HG03469 (cell line): Measurements from ENCODE around the gene DLG2.

Source experiments
- ATAC-seq: cut with Tn5 transposase; IDR thresholded peaks from one replicate; pipeline ENCODE4 v1.9.1; 2021; ENCODE audit warnings: mild to moderate bottlenecking, moderate library complexity, moderate number of reproducible peaks; ENCODE audit not compliant: unreplicated experiment

DLG2 gene

GRCh38 chr11:85133636-85134035 lies 493.5 kb downstream of the DLG2 start:
- ATAC-seq: no peak

DNA sequence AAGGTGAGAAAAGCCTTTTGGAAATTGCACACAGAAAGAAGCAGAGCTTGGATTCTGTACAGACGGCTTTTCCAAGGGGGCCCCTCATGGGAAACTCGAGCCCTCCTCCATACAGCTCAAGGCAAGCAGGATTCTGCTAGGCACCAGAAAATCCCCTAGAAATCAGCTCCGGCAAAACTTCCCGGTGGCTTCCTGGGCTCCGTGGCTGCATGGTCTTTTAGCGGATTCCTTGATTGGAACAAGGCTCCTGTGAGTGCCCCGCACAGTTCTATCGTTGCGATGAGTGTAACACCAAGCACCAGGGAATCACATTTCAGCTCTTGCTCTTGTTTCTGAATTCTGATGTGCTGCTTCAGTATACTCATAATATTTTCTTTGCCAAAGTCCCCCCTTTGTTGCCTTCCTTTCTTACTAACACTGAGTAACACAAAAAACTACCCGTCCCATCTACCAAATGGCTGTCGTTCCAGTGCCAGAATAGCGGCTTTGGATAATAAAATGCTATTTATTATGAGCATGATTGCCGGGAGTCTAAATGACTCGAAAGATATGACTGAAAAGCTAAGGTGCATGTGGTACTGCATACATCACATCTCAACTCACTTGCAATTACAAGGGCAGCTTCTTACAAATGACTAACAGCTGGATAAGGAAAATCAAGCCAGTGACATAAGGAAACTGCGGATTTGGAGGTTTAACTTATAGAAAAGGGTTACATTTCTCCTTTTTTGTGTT lies 494.1 kb downstream of the DLG2 start:
- no peak for ATAC-seq

GRCh38 chr11:85127349-85127748 lies 499.8 kb downstream of the DLG2 start:
- no peak for ATAC-seq

DNA sequence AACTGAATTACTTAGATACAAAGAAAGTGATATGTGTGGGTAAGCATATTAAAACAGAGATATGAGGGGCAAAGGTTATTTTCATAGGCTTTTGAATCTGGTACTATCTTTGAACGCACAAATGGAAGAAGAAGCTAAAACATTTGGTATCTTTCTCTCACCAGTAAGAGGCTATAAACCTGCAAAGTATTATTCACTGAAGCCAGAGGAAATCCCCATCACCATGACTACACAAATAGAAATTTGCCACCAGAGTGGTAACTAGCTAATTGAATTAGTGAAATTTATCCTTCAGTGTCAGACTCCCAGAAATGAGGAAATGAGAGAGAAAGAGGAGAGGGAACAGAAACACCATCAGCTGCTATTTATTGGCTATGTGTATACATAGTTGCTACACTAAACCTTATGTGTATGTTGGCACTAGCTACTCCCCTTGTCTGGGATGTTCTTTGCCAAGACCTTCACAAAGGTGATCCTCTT lies 503.4 kb downstream of the DLG2 start:
- ATAC-seq: peak; percentile 95

- no peak for ATAC-seq
These were observed 509.0 kb downstream of the DLG2 start for GRCh38 chr11:85118151-85118550.

DNA sequence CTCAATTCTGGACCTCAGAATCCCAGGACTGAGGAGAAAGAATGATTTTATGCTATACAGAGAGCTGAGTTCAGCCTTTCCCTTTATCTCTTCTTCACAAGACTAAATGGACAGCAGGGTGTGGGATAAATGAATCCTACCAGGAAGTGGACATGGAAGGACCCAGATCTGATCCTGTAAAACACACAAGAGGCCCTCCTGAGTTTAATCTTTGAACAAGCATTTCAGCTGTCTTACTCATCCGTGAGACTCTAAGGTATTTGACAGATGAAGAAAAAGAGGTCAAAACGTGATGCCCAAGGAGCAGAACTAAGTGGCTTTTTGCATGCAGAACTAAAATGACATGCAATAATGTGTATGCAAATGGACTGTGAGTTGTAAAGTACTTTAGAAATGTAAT lies 511.3 kb downstream of the DLG2 start:
- ATAC-seq: no peak

DNA sequence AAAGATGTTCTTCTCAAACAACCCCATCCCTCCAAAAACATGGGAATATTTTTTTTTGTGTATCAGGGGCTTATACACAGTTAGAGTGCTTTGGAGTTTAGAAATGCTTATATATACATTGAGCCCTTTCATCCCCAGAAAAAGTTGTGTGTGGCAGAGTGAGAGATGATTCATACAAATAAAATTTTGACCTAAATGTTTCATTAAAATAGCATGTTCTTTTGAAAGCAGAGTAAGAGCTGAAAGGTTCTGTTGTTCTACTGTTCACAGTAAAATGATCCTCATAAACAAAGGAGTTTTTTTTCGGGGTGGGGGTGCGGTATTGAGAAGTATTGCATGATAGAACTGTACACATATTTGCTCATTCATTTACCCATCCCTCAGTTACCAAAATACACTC lies 512.4 kb downstream of the DLG2 start:
- no peak for ATAC-seq

- ATAC-seq: peak; percentile 97
These were observed 516.9 kb downstream of the DLG2 start for GRCh38 chr11:85110246-85110645.

GRCh38 chr11:85109141-85109540 lies 518.0 kb downstream of the DLG2 start:
- peak; percentile 50 for ATAC-seq

- no peak for ATAC-seq
These were observed 521.3 kb downstream of the DLG2 start for GRCh38 chr11:85105868-85106267.

DNA sequence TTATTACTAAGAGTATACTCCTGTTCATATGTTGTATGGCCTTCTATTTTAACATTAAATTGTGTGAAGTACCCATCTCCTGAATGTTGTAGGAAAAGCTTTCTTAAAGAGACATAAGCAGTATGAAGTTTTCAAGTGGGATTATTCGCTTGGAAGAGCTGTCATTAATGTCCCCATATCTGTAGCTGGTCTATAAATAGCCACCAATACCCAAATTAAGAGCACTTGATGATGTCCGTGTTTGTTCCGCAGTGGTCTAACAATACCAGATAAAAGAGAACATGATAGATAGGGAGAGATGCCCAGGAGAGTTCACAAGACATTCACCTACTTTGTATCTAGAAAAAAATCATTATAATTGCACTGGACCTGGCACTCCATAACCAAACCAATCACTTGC lies 527.6 kb downstream of the DLG2 start:
- ATAC-seq: no peak

- no peak for ATAC-seq
These were observed 528.1 kb downstream of the DLG2 start for GRCh38 chr11:85098996-85099395.

DNA sequence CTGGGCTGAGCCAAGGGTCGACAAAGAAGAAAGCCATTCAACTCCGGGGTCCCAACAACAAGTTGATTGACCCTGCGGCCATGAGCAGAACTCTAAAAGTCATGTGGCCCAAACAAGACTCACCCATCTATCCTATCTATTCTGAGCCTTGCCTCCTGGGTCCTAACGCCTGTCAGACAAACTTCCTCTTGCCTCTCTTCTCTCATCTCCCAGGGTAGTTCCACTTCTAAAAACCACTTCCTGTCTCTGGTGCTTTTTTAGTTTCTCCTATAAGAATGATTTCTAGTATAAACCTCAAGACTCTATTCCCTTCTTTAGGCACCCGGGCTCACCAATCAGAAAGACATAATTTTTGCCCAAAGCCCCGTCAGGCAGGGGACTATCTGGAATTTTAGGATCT lies 530.2 kb downstream of the DLG2 start:
- no peak for ATAC-seq

DNA sequence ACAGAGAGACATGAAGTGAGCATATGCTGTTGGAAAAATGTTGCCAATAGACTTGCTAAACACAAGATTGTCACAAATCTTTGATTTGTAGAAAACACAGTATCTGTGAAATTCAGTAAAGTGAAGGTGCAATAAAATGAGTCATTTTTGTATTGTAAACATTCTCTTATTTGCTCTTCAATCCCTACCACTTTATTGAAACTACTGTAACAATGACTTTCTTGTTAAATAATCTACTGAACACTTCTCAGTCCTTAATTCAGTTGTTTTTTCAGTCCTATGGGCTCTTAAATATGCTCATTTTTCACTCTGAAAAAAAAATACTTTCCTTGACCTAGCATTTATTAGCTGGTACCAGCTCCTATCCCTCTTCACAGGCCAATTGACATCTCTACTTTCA lies 531.9 kb downstream of the DLG2 start:
- no peak for ATAC-seq

- ATAC-seq: no peak
These were observed 532.3 kb downstream of the DLG2 start for GRCh38 chr11:85094795-85095194.

DNA sequence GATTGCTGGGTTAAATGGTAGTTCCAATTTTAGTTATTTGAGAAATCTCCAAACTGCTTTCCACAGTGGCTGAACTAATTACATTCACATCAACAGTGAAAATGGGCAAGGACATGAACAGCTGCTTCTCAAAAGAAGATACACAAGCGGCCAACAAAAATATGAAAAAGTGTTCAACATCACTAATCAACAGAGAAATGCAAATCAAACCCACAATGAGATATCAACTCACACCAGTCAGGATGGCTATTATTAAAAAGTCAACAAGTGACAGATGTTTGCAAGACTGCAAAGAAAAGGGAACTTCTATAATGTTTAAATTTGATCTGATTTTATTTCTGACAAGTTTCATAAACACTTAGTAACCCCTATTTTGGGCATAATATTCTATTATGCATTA lies 537.5 kb downstream of the DLG2 start:
- no peak for ATAC-seq

GRCh38 chr11:85088286-85088685 lies 538.9 kb downstream of the DLG2 start:
- no peak for ATAC-seq

GRCh38 chr11:85086504-85087284 lies 540.5 kb downstream of the DLG2 start:
- ATAC-seq: no peak

- ATAC-seq: no peak
These were observed 550.4 kb downstream of the DLG2 start for GRCh38 chr11:85076535-85077330.

DNA sequence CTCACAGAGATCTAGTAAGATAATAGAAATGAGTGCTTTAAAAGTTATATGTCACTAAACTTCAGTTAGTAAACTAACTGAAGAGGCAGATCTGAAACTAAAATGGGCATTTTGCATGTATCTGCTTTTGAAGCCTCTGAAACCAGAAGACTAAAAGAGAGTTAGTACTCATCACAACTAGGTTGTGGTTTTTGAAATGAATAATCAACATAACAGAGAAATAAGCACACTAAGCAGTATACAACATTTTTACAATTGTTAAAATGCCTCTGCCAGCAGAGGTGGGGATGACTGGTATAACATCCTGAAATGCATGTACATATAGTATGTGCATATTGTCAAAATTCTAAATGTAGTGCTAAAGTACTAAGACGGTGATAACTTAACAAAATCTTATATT lies 564.5 kb downstream of the DLG2 start:
- peak; percentile 100 for ATAC-seq

DNA sequence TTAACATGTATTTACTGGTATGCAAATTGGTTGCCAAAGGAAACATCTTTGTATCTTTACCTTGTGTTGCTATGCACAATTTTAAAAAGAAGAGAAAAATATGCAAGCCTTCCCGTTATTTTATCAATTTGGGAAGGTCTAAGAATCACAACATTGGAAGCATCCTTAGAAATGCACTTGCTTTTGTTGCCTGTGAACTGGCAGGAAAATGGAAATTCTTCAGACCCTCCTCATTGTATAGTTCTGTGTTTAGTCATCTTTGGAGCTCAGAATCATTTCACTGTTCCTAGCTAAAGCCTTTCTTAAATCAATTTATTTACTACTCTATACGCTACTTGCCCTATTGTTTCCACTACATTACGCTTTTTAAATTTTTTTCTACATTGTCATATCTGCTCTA lies 574.5 kb downstream of the DLG2 start:
- ATAC-seq: no peak
